ENCODE measurements around the gene APBA3.
"Not testable (repeated sequence)": the region's sequence is repeated elsewhere in the genome, so short reads cannot be mapped to it uniquely, and the experiment has no call there.

DNA sequence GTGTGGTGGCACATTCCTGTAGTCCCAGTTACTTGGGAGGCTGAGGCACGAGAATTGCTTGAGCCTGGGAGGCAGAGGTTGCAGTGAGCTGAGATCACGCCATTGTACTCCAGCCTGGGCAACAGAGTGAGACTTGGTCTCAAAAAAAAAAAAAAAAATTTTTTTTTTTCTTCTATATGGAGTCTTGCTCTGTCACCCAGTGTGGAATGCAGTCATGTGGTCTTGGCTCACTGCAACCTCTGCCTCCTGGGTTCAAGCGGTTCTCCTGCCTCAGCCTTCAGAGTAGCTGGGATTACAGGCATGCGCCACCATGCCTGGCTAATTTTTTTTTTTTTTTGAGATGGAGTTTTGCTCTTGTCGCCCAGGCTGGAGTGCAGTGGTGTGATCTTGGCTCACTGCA is 4.3 kb upstream of the APBA3 start:
- TF ChIP-seq, protein P1, sequence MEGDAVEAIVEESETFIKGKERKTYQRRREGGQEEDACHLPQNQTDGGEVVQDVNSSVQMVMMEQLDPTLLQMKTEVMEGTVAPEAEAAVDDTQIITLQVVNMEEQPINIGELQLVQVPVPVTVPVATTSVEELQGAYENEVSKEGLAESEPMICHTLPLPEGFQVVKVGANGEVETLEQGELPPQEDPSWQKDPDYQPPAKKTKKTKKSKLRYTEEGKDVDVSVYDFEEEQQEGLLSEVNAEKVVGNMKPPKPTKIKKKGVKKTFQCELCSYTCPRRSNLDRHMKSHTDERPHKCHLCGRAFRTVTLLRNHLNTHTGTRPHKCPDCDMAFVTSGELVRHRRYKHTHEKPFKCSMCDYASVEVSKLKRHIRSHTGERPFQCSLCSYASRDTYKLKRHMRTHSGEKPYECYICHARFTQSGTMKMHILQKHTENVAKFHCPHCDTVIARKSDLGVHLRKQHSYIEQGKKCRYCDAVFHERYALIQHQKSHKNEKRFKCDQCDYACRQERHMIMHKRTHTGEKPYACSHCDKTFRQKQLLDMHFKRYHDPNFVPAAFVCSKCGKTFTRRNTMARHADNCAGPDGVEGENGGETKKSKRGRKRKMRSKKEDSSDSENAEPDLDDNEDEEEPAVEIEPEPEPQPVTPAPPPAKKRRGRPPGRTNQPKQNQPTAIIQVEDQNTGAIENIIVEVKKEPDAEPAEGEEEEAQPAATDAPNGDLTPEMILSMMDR (IDR thresholded peaks at IDR 0.05), result not testable (repeated sequence)
- not testable (repeated sequence) for TF ChIP-seq POLR2A (IDR thresholded peaks at IDR 0.05)

All from Peyer's patch (tissue), 4 donors.